Adrenal gland (tissue), 19 donors: ENCODE results near the gene CRY1. TPM values are rescaled to one million over a fixed set of nuclear protein-coding genes. Genes with fewer than 3 reads are reported as not detected.

Experiments
- DNase-seq, 7 donors: peaks; one replicate each; pipeline ENCODE4 v3.0.0-alpha.2; 2019 to 2020
- H3K27ac ChIP-seq, 5 donors: fragments of 200-600 bp; sonication (generic) in 4 of 5; 1 replicate in 3 of 5; 2 replicates in 2 of 5; pipeline versions ENCODE4 v1.5.1 to v1.8.0; 2016 to 2020; ENCODE audit warnings: mild to moderate bottlenecking in 1 of 5
- H3K27me3 ChIP-seq: fragments of 200-600 bp; 2 replicates; pipeline ENCODE4 v1.8.0; 2021
- H3K36me3 ChIP-seq, 2 donors: fragments of 200-600 bp; replicated peaks in 1 of 2; 1 replicate in 1 of 2; 2 replicates in 1 of 2; pipeline versions ENCODE4 v1.5.1 to v1.8.0; 2018 to 2022
- H3K4me1 ChIP-seq, 2 donors: fragments of 200-600 bp; replicated peaks in 1 of 2; 1 replicate in 1 of 2; 2 replicates in 1 of 2; pipeline versions ENCODE4 v1.5.1 to v1.8.0; 2018 to 2021
- H3K4me3 ChIP-seq, 4 donors: fragments of 200-600 bp; sonication (generic) in 3 of 4; one replicate each; pipeline ENCODE4 v1.5.1; 2016 to 2018
- H3K9me3 ChIP-seq, 3 donors: fragments of 200-600 bp; sonication (generic) in 1 of 3; replicated peaks in 1 of 3; 1 replicate in 2 of 3; 2 replicates in 1 of 3; pipeline versions ENCODE4 v1.5.1 to v1.8.0; 2016 to 2021
- POLR2A ChIP-seq, 2 donors: fragments of 450-650 bp; IDR thresholded peaks; one replicate each; pipeline ENCODE4 v1.6.1; 2017; ENCODE audit warnings: antibody characterized with exemption in 2 of 2, mild to moderate bottlenecking in 2 of 2, moderate library complexity in 1 of 2
- WGBS, 4 donors: extraction: QIAGEN DNeasy Blood & Tissue Kit in 2 of 4; methylation state at CpG; one replicate each; pipeline versions ENCODE4 v1.1.5 to v1.1.7; 2013 to 2017; 5-methylcytosine and 5-hydroxymethylcytosine counted together
- intact Hi-C, 2 donors: fragments of 100-400 bp; cut with DNase I; formaldehyde crosslinking; loops; one replicate each; pipeline versions ENCODE4 v1.14.1 to v1.15.0; 2022 to 2023
- long read RNA-seq, 10 donors: library from polyadenylated mRNA in 3 of 10; unstranded in 2 of 10; stranded (forward) in 1 of 10; transcript quantifications; one replicate each; pipeline ENCODE4 v2.0.0 and lab custom pipeline, GENCODE V29; 2021 to 2026
- polyA plus RNA-seq, 3 donors: library from polyadenylated mRNA; stranded (reverse); fragments of 200-250 nt in 2 of 3; fragments of 350-450 nt in 1 of 3; fragmentation: Illumina TruSeq in 1 of 3; extraction: RNeasy Lipid Tissue Mini Kit (QIAGEN cat#74804) in 1 of 3; gene quantifications; one replicate each; pipeline ENCODE4 v1.2.3, GENCODE V29; 2013 to 2014
- total RNA-seq, 9 donors: library from RNA; depleted of rRNA in 4 of 9; stranded (reverse); fragments of >200 nt in 4 of 9; fragments of 120-200 nt in 1 of 9; fragmentation: NEBNext Ultra II Directional in 1 of 9; extraction: Animal tissue kit (Norgen Biotek cat#: 25700) in 1 of 9; gene quantifications; one replicate each; pipeline versions ENCODE4 v1.1.0 to v1.2.4, GENCODE V29; 2013 to 2023
- TF ChIP-seq, protein P1 (sequence below), 6 experiments: fragments of 450-650 bp in 4 of 6; fragments of 200-600 bp in 2 of 6; sonication (generic) in 1 of 6; IDR thresholded peaks; 1 replicate in 5 of 6; 2 replicates in 1 of 6; pipeline versions ENCODE4 v1.5.1 to v1.8.0; 2016 to 2021; ENCODE audit warnings: antibody characterized with exemption in 6 of 6, mild to moderate bottlenecking in 2 of 6, moderate library complexity in 1 of 6
- donor health status: healthy with polysubstance abuse.
- donor health status: Bipolar disorder and iron deficiency.
- donor health status: DM: yes; HTN: yes; CAD: no.
- donor health status: DM: no; HTN: no; CAD: no.
- donor health status: DM: no; HTN: no; CAD: no.
- donor health status: DM: yes; HTN: yes; CAD: no.

The CRY1 gene
- 10 to 100 TPM in 7 of 9 donors, 1 to 10 TPM in 2; 8.2 to 51.5 (median 14.8) TPM for total RNA-seq
- 1 to 10 TPM; 4.7 to 9.3 (median 5.2) TPM for polyA plus RNA-seq
- long read RNA-seq, donor 1, partial matches to known transcripts = 7 of 9 reads
- long read RNA-seq, donor 1, other reads (novel, unspliced or antisense) = 0 of 9 reads
- long read RNA-seq, donor 2, partial matches to known transcripts = 10 of 10 reads
- long read RNA-seq, donor 2, other reads (novel, unspliced or antisense) = 0 of 10 reads
- long read RNA-seq, donor 3, partial matches to known transcripts = 0 of 2 reads
- long read RNA-seq, donor 3, other reads (novel, unspliced or antisense) = 0 of 2 reads
- long read RNA-seq, donor 4, transcript CRY1-201 (13 exons, 3,267 nt) = major isoform, 6 of 8 reads
- long read RNA-seq, donor 4, partial matches to known transcripts = 2 of 8 reads
- long read RNA-seq, donor 4, other reads (novel, unspliced or antisense) = 0 of 8 reads
- long read RNA-seq, donor 5, transcript CRY1-201 (13 exons, 3,267 nt) = major isoform, 45 of 59 reads
- long read RNA-seq, donor 5, partial matches to known transcripts = 11 of 59 reads
- long read RNA-seq, donor 5, other reads (novel, unspliced or antisense) = 3 of 59 reads
- long read RNA-seq, donor 6, partial matches to known transcripts = 2 of 5 reads
- long read RNA-seq, donor 6, other reads (novel, unspliced or antisense) = 1 of 5 reads
- long read RNA-seq, donor 7, partial matches to known transcripts = 5 of 6 reads
- long read RNA-seq, donor 7, other reads (novel, unspliced or antisense) = 0 of 6 reads
- long read RNA-seq, donor 8, transcript CRY1-201 (13 exons, 3,267 nt) = major isoform, 6 of 20 reads
- long read RNA-seq, donor 8, partial matches to known transcripts = 14 of 20 reads
- long read RNA-seq, donor 8, other reads (novel, unspliced or antisense) = 0 of 20 reads
- long read RNA-seq, donor 9, partial matches to known transcripts = 18 of 18 reads
- long read RNA-seq, donor 9, other reads (novel, unspliced or antisense) = 0 of 18 reads
- long read RNA-seq, donor 10, partial matches to known transcripts = 6 of 6 reads
- long read RNA-seq, donor 10, other reads (novel, unspliced or antisense) = 0 of 6 reads

DNA sequence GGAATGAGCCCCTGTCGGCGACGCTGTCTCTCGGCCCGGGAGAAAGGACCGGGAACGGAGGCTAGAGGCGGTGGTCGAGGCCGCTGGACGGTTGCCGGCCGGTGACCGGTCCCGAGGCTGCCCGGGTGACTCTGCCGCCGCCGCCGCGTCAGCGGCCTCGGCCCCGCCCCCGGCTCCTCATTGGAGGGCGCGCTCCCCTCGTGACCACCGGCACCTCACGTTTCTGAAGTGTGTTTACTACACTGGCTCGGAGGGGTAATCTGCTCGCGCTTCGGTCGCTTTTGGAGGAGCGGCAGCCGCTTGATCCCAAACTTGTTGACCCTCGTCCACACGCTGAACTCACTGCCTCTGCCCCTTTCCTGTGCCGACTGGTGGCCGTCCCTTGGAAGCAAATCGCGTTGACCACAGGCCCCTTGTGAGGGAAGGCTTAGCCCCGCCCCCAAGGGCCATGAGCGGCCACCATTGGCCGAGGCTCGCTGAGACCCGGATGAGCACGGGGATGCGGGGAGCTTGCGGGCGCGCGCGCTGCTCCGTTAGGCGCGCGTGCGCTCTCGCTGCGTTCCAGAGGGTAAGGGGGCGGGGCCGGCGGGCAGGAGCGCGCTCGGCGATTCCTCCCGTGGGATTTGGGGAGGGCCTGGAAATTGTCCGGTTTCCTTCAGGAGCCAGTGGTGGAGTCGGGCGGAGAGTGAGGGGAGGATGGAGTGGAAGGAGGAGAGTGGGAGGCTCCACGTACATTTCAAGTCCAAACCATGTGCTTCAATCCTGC lies at the start of gene CRY1:
CRY1 (minus strand) TSS at position 133 of the 766 bp plus-strand sequence. CDS start 588 bp downstream, outside the sequence.
- intact Hi-C loops = loop anchor here in 1 of 2 donors (10.0 kb wide), 1 partner anchor 139 kb away; the partner anchor contains the start of gene TMEM263

DNA sequence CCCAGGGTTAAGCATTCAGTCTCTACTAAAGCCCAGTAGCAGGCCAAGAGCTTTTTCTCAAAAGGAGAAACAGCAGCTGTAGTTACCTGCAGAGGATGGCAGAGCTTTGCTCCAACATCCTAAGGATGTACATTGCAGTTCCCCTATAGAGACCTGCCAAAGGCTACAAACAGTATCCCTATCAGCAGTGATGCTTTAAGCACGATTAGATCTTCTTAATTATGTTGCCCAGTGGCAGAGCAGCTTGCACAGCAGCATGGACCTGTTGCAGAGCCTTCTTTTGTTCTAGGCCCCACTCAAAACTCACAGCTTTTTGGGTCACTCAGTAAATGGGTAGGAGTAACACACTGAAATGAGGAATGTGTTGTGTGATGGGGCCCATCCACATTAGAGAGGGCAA lies 46.4 kb upstream of the CRY1 start:
- no peak overlapping the region for H3K4me3 ChIP-seq
- H3K27me3 ChIP-seq = no peaks in the 10 kb centered on the region
- DNase-seq = no peak
- H3K27ac ChIP-seq = no peak overlapping the region
- no peaks in the 10 kb centered on the region for H3K4me1 ChIP-seq
- H3K9me3 ChIP-seq = no peaks in the 10 kb centered on the region
- 79 to 100% (median 95%) methylated on average over 1 of the region's 1 CpG for WGBS, 4 donors
- intact Hi-C loops = no loop called here
- H3K36me3 ChIP-seq = no peaks in the 10 kb centered on the region
- TF ChIP-seq, protein P1, sequence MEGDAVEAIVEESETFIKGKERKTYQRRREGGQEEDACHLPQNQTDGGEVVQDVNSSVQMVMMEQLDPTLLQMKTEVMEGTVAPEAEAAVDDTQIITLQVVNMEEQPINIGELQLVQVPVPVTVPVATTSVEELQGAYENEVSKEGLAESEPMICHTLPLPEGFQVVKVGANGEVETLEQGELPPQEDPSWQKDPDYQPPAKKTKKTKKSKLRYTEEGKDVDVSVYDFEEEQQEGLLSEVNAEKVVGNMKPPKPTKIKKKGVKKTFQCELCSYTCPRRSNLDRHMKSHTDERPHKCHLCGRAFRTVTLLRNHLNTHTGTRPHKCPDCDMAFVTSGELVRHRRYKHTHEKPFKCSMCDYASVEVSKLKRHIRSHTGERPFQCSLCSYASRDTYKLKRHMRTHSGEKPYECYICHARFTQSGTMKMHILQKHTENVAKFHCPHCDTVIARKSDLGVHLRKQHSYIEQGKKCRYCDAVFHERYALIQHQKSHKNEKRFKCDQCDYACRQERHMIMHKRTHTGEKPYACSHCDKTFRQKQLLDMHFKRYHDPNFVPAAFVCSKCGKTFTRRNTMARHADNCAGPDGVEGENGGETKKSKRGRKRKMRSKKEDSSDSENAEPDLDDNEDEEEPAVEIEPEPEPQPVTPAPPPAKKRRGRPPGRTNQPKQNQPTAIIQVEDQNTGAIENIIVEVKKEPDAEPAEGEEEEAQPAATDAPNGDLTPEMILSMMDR (IDR thresholded peaks at IDR 0.05) = no peak
- no peak for TF ChIP-seq POLR2A (IDR thresholded peaks at IDR 0.05)

More for the DNA sequence above, at the start of gene CRY1:
- Histone ChIP-seq H3K9me3 (no peaks in the 10 kb centered on the region), H3K4me1 (peaks cover 10 to 20% of the 10 kb centered on the region in 2 donors), H3K36me3 (no peaks in the 10 kb centered on the region), H3K27ac (peak within 1 kb of the TSS; percentile 94 to 97 (median 95)), H3K4me3 (peak within 1 kb of the TSS; percentile 71 to 92 (median 89)), H3K27me3 (no peaks in the 10 kb centered on the region)
- WGBS, 4 donors = 0 to 1% (median 0%) methylated on average over 11 to 74 of the region's 74 CpGs
- DNase-seq = peak; percentile 95 to 98 (median 97)
- TF ChIP-seq, protein P1 (IDR thresholded peaks at IDR 0.05) = peak in 1 of 6 experiments; percentile 10
- TF ChIP-seq POLR2A (IDR thresholded peaks at IDR 0.05) = peak; percentile 95 to 96

DNA sequence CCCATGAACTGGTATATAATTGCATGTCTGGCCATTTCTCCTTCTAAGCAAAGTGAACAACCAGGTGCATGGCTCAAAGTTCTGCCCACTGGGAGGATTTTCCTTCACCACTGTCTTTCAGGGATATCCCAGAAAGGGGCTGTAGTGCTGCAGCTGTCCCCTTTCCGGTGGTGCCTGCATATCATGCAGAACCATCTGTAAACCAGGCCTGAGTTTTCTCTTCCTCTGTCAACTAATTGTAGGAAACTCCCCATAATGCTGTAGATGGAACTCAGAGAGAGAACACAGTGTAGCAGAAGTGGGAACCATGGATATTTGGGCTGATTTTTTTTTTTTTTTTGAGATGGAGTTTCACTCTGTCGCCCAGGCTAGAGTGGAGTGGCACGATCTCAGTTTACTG lies 45.6 kb upstream of the CRY1 start:
- TF ChIP-seq, protein P1 (IDR thresholded peaks at IDR 0.05) = no peak
- no peak for TF ChIP-seq POLR2A (IDR thresholded peaks at IDR 0.05)
- H3K4me3 ChIP-seq = no peak overlapping the region
- intact Hi-C loops = no loop called here
- no peaks in the 10 kb centered on the region for H3K4me1 ChIP-seq
- H3K27ac ChIP-seq = no peak overlapping the region
- H3K9me3 ChIP-seq = no peaks in the 10 kb centered on the region
- WGBS, 4 donors = 76 to 93% (median 89%) methylated on average over 3 of the region's 3 CpGs
- no peaks in the 10 kb centered on the region for H3K27me3 ChIP-seq
- no peaks in the 10 kb centered on the region for H3K36me3 ChIP-seq
- DNase-seq = no peak
